Measurements from ENCODE around the gene HNRNPD.
"Not testable (repeated sequence)": the region's sequence is repeated elsewhere in the genome, so short reads cannot be mapped to it uniquely, and the experiment has no call there.

HNRNPD gene

GRCh38 chr4:82372517-82373485 lies 990 bp downstream of the HNRNPD start:
- DNase-seq, result peak; percentile 86

DNA sequence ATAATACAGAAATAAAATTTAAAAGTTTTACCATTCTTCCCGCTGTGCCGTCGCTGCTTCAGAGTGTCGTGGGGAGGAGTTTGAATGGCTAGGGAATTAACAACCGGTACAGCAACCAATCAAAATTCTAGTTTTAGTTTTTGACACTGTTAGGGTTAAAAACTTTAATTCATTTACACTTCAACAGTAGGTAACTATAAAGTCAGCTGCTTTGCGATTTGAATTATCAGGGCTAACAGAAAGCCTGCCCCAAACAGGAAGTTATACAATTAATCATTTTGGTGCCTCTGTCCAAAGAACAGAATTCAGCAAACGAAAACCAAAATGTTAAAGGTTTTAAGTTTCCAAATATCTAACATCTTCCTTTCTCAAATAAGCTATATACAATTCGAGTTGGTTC lies 2.3 kb downstream of the HNRNPD start:
- DNase-seq, result no peak

- no peak for DNase-seq
Measured at GRCh38 chr4:82367438-82368097, 6.2 kb downstream of the HNRNPD start.

- DNase-seq, result not testable (repeated sequence)
Measured at GRCh38 chr4:82366431-82366830, 7.4 kb downstream of the HNRNPD start.

- no peak for DNase-seq
Measured at GRCh38 chr4:82363896-82364487, 9.8 kb downstream of the HNRNPD start.

GRCh38 chr4:82362565-82362964 lies 11.2 kb downstream of the HNRNPD start:
- DNase-seq, result no peak

GRCh38 chr4:82360298-82361177 lies 13.3 kb downstream of the HNRNPD start:
- DNase-seq, result no peak

- no peak for DNase-seq
Measured at GRCh38 chr4:82358847-82359246, 14.9 kb downstream of the HNRNPD start.

GRCh38 chr4:82357640-82358039 lies 16.2 kb downstream of the HNRNPD start:
- no peak for DNase-seq

DNA sequence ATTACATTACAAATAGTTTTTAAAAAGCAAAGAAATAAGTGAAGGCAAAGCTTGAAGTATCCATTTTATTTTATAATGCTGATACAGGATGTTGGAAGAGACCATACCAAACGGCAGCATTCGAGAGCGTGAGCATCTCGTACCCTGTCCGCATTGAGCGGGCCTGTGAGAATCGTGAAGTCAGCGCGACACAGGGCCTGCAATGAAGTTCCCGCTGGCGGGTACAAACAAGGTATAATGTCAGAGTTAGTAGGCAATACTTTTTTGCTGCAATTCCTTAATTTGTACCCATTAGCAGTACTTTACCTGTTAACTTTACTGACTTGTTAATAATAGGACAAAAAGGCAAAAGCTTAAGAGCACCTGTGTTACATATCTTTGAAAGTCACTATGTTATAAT lies 19.0 kb downstream of the HNRNPD start:
- DNase-seq, result no peak

DNA sequence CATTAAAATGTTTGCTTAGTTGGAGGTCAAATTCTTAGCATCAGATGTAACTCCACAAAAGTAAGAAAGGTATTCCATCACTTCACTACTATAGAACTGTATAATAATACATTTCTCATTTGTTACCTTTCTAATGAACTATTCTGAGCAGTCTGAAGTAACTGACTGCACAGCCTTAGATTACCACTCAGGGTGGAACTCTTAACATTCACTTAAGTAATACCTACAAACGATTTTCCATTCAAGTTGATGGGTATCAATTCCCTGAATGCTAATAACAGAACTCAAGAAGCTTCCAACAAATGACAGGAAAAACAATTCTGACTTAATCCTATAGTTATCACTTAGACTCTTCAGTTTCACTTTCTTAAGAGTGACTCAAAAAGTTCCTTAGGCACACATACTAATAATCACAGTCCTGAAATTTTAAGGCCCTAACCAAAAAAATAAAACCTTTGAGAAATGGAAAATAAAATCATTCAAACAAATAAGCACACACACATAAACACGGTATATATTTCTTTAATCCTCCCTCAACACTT lies 20.9 kb downstream of the HNRNPD start:
- no peak for DNase-seq

DNA sequence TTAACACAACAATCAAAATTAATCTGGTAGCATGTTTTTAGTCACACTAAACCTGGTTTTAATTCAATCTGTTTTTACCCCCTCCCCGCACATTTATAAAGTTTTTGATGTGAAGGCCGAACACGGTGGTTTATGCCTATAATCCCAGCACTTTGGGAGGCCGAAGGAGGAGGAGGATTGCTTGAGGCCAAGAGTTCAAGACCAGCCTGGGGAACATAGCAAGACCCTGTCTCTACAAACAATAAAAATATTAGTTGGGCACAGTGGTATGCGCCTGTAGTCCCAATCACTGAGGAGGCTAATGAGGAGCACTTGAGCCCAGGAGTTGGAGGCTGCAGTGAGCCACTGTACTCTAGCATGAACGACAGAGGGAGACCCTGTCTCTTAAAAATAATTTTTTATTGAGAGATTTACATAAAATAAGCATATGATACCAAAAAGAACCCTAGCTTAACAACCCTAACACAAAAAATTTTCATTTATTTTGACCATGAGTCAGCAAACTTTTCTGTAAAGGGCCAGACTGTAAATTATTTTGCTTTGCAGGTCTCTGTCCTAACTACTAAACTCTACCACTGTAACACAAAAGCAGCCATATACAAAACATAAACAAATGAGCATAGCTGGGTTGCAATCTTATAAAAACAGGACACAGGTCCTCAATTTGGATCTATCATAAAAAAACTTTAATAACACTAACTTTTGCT lies 21.5 kb downstream of the HNRNPD start:
- no peak for DNase-seq

- DNase-seq, result no peak
Measured at GRCh38 chr4:82346126-82346525, 27.7 kb downstream of the HNRNPD start.

GRCh38 chr4:82335043-82335442 lies 38.7 kb downstream of the HNRNPD start:
- no peak for DNase-seq

- not testable (repeated sequence) for DNase-seq
Measured at GRCh38 chr4:82333641-82334040, 40.1 kb downstream of the HNRNPD start.

- DNase-seq, result no peak
Measured at GRCh38 chr4:82331814-82332213, 42.0 kb downstream of the HNRNPD start.

DNA sequence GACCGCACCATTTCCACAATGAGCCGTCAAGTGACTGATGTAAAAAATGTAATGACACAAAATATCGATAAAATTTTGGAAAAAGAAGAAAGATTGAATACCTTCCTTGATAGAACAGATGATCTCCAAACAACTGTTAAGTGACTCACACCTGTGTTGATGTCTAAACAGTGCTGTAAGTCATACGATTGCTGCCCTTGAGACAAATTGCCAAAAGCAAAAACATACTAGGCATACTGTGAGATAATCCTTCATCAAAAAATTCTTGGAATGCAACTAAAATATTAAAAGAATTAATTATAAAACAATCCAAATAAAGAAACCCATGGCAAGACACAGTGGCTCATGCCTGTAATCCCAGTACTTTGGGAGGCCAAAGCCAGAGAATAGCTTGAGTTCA lies 53.4 kb downstream of the HNRNPD start:
- DNase-seq, result no peak

DNA sequence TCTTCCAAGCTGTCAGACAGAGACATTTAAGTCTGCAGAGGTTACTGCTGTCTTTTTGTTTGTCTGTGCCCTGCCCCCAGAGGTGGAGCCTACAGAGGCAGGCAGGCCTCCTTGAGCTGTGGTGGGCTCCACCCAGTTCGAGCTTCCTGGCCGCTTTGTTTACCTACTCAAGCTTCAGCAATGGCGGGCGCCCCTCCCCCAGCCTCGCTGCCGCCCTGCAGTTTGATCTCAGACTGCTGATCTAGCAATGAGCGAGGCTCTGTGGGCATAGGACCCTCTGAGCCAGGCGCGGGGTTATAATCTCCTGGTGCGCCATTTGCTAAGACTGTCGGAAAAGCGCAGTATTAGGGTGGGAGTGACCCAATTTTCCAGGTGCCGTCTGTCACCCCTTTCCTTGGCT lies 70.7 kb downstream of the HNRNPD start:
- DNase-seq, result not testable (repeated sequence)
